Measurements from ENCODE around the gene ARHGAP42. TPM values are rescaled to one million over a fixed set of nuclear protein-coding genes. Genes with fewer than 3 reads are reported as not detected.
"Not testable (repeated sequence)": the region's sequence is repeated elsewhere in the genome, so short reads cannot be mapped to it uniquely, and the experiment has no call there.

ARHGAP42 gene
- total and polyA plus RNA-seq, 2 experiments from 2014 or later = 0.74 to 2.7 TPM

GRCh38 chr11:100895449-100895848 lies 208.4 kb downstream of the ARHGAP42 start:
- Histone ChIP-seq H3K4me2 (ENCODE audit: unreplicated experiment) (no peak overlapping the region), H4K20me1 (ENCODE audit: insufficient read depth) (no peaks in the 10 kb centered on the region), H3K9me3 (ENCODE audit: low read depth) (no peaks in the 10 kb centered on the region), H3K4me1 (ENCODE audit: insufficient read depth) (peaks cover 8% of the 10 kb centered on the region), H3K9ac (no peak overlapping the region), H2AFZ (no peak overlapping the region), H3K79me2 (ENCODE audit: insufficient read depth) (no peaks in the 10 kb centered on the region), H3F3A (ENCODE audit: insufficient read depth) (peaks cover 9% of the 10 kb centered on the region; the same call in 1 of the 2 replicates), H3K36me3 (ENCODE audit: low read depth) (no peaks in the 10 kb centered on the region), H3K27me3 (replicated peaks; ENCODE audit: insufficient read depth) (no peaks in the 10 kb centered on the region), H3K9me2 (ENCODE audit: insufficient read depth) (no peaks in the 10 kb centered on the region), H3K27ac (no peak overlapping the region), H3K4me3 (no peak overlapping the region)
- WGBS, 2 experiments (ENCODE audit: low coverage in 1 of 2, low lambda C conversion rate in 2 of 2, missing lambda C conversion rate in 2 of 2) = 58 to 67% methylated on average over 1 of the region's 1 CpG
- in situ Hi-C loops (cut with MboI) = no loop called here
- no peak for TF ChIP-seq EZH2phosphoT487 (IDR thresholded peaks at IDR 0.05; ENCODE audit: insufficient read depth, low read depth)
- no peak for TF ChIP-seq EZH2 (IDR thresholded peaks at IDR 0.05; ENCODE audit: insufficient read depth, poor library complexity, severe bottlenecking)
- DNase-seq = no peak

- H3K4me3 ChIP-seq; H3K36me3 ChIP-seq (ENCODE audit: low read depth); H3K4me2 ChIP-seq (ENCODE audit: unreplicated experiment); H3K9ac ChIP-seq; H3K79me2 ChIP-seq (ENCODE audit: insufficient read depth); H3K27ac ChIP-seq; H3K9me3 ChIP-seq (ENCODE audit: low read depth); H3F3A ChIP-seq (ENCODE audit: insufficient read depth); DNase-seq; H2AFZ ChIP-seq; H3K9me2 ChIP-seq (ENCODE audit: insufficient read depth); H3K27me3 ChIP-seq (replicated peaks; ENCODE audit: insufficient read depth); H3K4me1 ChIP-seq (ENCODE audit: insufficient read depth); in situ Hi-C loops (cut with MboI); H4K20me1 ChIP-seq (ENCODE audit: insufficient read depth): not testable (repeated sequence)
- 100% methylated on average over 1 of the region's 1 CpG for WGBS, 2 experiments (ENCODE audit: low coverage in 1 of 2, low lambda C conversion rate in 2 of 2, missing lambda C conversion rate in 2 of 2)
Observed at GRCh38 chr11:100895976-100896375, 208.9 kb downstream of the ARHGAP42 start.

GRCh38 chr11:100901471-100901870 lies 214.4 kb downstream of the ARHGAP42 start:
- H3K27me3 ChIP-seq (replicated peaks; ENCODE audit: insufficient read depth); H2AFZ ChIP-seq; H4K20me1 ChIP-seq (ENCODE audit: insufficient read depth); H3K79me2 ChIP-seq (ENCODE audit: insufficient read depth); H3K4me3 ChIP-seq; in situ Hi-C loops (cut with MboI); DNase-seq; H3F3A ChIP-seq (ENCODE audit: insufficient read depth); H3K4me2 ChIP-seq (ENCODE audit: unreplicated experiment); H3K4me1 ChIP-seq (ENCODE audit: insufficient read depth); H3K9me2 ChIP-seq (ENCODE audit: insufficient read depth); H3K36me3 ChIP-seq (ENCODE audit: low read depth); H3K27ac ChIP-seq; H3K9ac ChIP-seq; H3K9me3 ChIP-seq (ENCODE audit: low read depth): not testable (repeated sequence)
- 86 to 95% methylated on average over 5 of the region's 5 CpGs for WGBS, 2 experiments (ENCODE audit: low coverage in 1 of 2, low lambda C conversion rate in 2 of 2, missing lambda C conversion rate in 2 of 2)

- Histone ChIP-seq H3K4me3 (no peak overlapping the region), H3K27ac (no peak overlapping the region), H3K4me1 (ENCODE audit: insufficient read depth) (no peaks in the 10 kb centered on the region), H4K20me1 (ENCODE audit: insufficient read depth) (no peaks in the 10 kb centered on the region), H3K9ac (no peak overlapping the region), H3K9me3 (ENCODE audit: low read depth) (no peaks in the 10 kb centered on the region), H2AFZ (no peak overlapping the region), H3K4me2 (ENCODE audit: unreplicated experiment) (no peak overlapping the region), H3K36me3 (ENCODE audit: low read depth) (no peaks in the 10 kb centered on the region), H3K27me3 (replicated peaks; ENCODE audit: insufficient read depth) (no peaks in the 10 kb centered on the region), H3K9me2 (ENCODE audit: insufficient read depth) (no peaks in the 10 kb centered on the region), H3F3A (ENCODE audit: insufficient read depth) (no peaks in the 10 kb centered on the region), H3K79me2 (ENCODE audit: insufficient read depth) (no peaks in the 10 kb centered on the region)
- in situ Hi-C loops (cut with MboI) = no loop called here
- TF ChIP-seq EZH2 (IDR thresholded peaks at IDR 0.05; ENCODE audit: insufficient read depth, poor library complexity, severe bottlenecking) = no peak
- TF ChIP-seq EZH2phosphoT487 (IDR thresholded peaks at IDR 0.05; ENCODE audit: insufficient read depth, low read depth) = no peak
- WGBS, 2 experiments (ENCODE audit: low coverage in 1 of 2, low lambda C conversion rate in 2 of 2, missing lambda C conversion rate in 2 of 2) = 68 to 77% methylated on average over 7 of the region's 7 CpGs
- no peak for DNase-seq
Observed at GRCh38 chr11:100902454-100903141, 215.5 kb downstream of the ARHGAP42 start.

GRCh38 chr11:100903284-100903683 lies 216.2 kb downstream of the ARHGAP42 start:
- Histone ChIP-seq H3K9ac (no peak overlapping the region), H3K9me3 (ENCODE audit: low read depth) (no peaks in the 10 kb centered on the region), H3K27ac (no peak overlapping the region), H3K4me2 (ENCODE audit: unreplicated experiment) (no peak overlapping the region), H3K4me3 (no peak overlapping the region), H3F3A (ENCODE audit: insufficient read depth) (0 out of 2 replicates have a peak, but pooled peaks cover 2% of the 10 kb centered on the region), H3K4me1 (ENCODE audit: insufficient read depth) (peaks cover under 1% of the 10 kb centered on the region; the same call in 1 of the 2 replicates), H3K36me3 (ENCODE audit: low read depth) (no peaks in the 10 kb centered on the region), H3K79me2 (ENCODE audit: insufficient read depth) (no peaks in the 10 kb centered on the region), H3K9me2 (ENCODE audit: insufficient read depth) (no peaks in the 10 kb centered on the region; the same call in 1 of the 2 replicates), H4K20me1 (ENCODE audit: insufficient read depth) (no peaks in the 10 kb centered on the region), H2AFZ (no peak overlapping the region), H3K27me3 (replicated peaks; ENCODE audit: insufficient read depth) (no peaks in the 10 kb centered on the region)
- TF ChIP-seq EZH2phosphoT487 (IDR thresholded peaks at IDR 0.05; ENCODE audit: insufficient read depth, low read depth) (no peak), EZH2 (IDR thresholded peaks at IDR 0.05; ENCODE audit: insufficient read depth, poor library complexity, severe bottlenecking) (no peak)
- peak; percentile 15 for DNase-seq
- WGBS, 2 experiments (ENCODE audit: low coverage in 1 of 2, low lambda C conversion rate in 2 of 2, missing lambda C conversion rate in 2 of 2) = 24 to 41% methylated on average over 1 of the region's 1 CpG
- in situ Hi-C loops (cut with MboI) = no loop called here
